ENCODE results near the gene PTPRN2. TPM values are rescaled to one million over a fixed set of nuclear protein-coding genes. Genes with fewer than 3 reads are reported as not detected.

PTPRN2 gene
- total RNA-seq, 4 donors from 2014 or later, result 14.9 to 34.3 (median 21.3) TPM

- peak in 2 of 3 donors; percentile 19 to 25 for DNase-seq
- no peak for TF ChIP-seq CTCF (IDR thresholded peaks at IDR 0.05)
- TF ChIP-seq POLR2A (IDR thresholded peaks at IDR 0.05), result no peak
- Histone ChIP-seq H3K4me3 (no peak overlapping the region), H3K27me3 (no peaks in the 10 kb centered on the region), H3K36me3 (no peaks in the 10 kb centered on the region), H3K4me1 (no peaks in the 10 kb centered on the region), H3K27ac (no peak overlapping the region), H3K9me3 (no peaks in the 10 kb centered on the region)
These were observed 931.3 kb downstream of the PTPRN2 start for GRCh38 chr7:157656195-157656769.

DNA sequence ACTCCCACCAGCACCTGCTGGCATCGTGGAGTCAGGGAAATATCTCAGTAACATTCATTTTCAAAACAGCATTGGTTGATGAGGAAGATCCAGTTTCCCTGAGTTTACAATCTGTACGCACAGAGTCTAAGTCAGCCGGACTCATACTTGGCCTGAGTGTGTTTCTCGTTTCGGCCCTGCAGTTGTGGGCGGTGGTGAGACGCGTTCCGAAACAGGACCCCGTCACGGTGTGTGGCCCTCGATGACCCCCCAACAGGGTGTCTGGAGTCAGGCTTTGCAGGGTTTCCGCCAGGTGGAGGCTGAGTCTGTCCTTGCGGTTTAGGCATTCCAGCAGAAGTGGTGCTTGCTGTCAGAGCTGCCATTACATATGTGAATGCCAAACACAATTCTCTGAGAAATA is 933.3 kb downstream of the PTPRN2 start:
- Histone ChIP-seq H3K27ac (no peak overlapping the region), H3K27me3 (no peaks in the 10 kb centered on the region), H3K4me3 (no peak overlapping the region), H3K4me1 (no peaks in the 10 kb centered on the region), H3K36me3 (no peaks in the 10 kb centered on the region), H3K9me3 (no peaks in the 10 kb centered on the region)
- TF ChIP-seq CTCF (IDR thresholded peaks at IDR 0.05) (no peak), POLR2A (IDR thresholded peaks at IDR 0.05) (no peak)
- DNase-seq, result peak in 1 of 3 donors; percentile 14

DNA sequence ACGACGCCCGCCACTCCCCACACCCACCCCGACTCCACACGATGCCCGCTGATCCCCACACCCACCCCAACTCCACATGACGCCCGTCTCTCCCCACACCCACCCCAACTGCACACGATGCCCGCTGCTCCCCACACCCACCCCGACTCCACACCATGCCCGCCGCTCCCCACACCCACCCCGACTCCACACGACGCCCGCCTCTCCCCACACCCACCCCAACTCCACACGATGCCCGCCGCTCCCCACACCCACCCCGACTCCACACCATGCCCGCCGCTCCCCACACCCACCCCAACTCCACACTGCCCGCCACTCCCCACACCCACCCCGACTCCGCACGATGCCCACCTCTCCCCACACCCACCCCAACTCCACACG is 933.8 kb downstream of the PTPRN2 start:
- Histone ChIP-seq H3K36me3 (no peaks in the 10 kb centered on the region), H3K9me3 (no peaks in the 10 kb centered on the region), H3K4me1 (no peaks in the 10 kb centered on the region), H3K4me3 (no peak overlapping the region), H3K27ac (no peak overlapping the region), H3K27me3 (no peaks in the 10 kb centered on the region)
- TF ChIP-seq CTCF (IDR thresholded peaks at IDR 0.05), result no peak
- TF ChIP-seq POLR2A (IDR thresholded peaks at IDR 0.05), result no peak
- no peak for DNase-seq

DNA sequence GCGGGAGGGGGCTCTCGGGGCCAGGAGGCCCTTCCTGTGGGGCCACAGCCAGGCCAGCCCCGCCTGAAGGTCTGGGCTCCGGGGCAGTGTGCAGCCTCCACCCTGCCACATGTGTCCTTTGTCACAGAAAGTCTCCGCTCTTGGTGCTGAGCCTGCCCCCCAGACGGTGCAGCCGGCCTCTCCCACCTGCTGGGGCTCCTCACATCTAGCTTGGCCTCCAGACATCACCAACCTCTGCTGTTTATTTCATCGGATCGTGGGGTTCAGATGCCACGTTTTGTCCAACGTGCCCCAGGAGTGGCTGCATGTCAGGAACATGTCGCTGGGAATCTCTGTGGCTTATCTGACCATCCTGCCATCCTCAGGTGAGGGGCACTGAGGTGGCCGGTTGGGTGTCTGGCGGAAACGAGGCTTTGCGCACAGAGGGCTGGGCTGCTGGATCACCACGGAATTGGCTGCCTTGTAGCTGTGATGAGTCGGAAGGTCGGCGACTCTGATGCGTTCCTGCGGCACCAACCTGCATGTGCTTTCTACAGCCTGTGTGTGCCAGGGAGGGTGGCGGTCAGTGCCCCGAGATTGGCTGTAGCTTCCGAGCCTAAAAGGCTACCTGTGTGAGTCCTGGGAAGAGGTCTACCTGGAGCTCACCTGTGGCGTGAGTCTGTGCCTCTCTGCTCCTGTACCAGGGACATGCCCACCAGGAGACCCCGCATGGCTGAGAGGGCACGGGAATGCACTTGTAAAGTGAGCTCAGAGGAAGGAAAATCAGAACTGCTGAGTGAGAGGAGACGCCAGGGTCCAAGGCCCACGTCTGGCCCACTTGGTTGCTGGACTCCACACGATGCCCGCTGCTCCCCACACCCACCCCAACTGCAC is 934.4 kb downstream of the PTPRN2 start:
- no peak for TF ChIP-seq POLR2A (IDR thresholded peaks at IDR 0.05)
- TF ChIP-seq CTCF (IDR thresholded peaks at IDR 0.05), result no peak
- Histone ChIP-seq H3K9me3 (no peaks in the 10 kb centered on the region), H3K4me1 (no peaks in the 10 kb centered on the region), H3K36me3 (no peaks in the 10 kb centered on the region), H3K27me3 (no peaks in the 10 kb centered on the region), H3K27ac (no peak overlapping the region), H3K4me3 (no peak overlapping the region)
- no peak for DNase-seq

- TF ChIP-seq POLR2A (IDR thresholded peaks at IDR 0.05), result no peak
- TF ChIP-seq CTCF (IDR thresholded peaks at IDR 0.05), result no peak
- Histone ChIP-seq H3K9me3 (no peaks in the 10 kb centered on the region), H3K4me3 (no peak overlapping the region)
These were observed 935.3 kb downstream of the PTPRN2 start for GRCh38 chr7:157652161-157652953.

More at GRCh38 chr7:157652161-157652953, 935.3 kb downstream of the PTPRN2 start:
- Histone ChIP-seq H3K27me3 (no peaks in the 10 kb centered on the region), H3K27ac (no peak overlapping the region), H3K36me3 (no peaks in the 10 kb centered on the region), H3K4me1 (no peaks in the 10 kb centered on the region)
- peak in 1 of 3 donors; percentile 26 for DNase-seq
